Endothelial cell of umbilical vein (primary cell): ENCODE measurements around the gene ADGRG1. TPM values are rescaled to one million over a fixed set of nuclear protein-coding genes. Genes with fewer than 3 reads are reported as not detected.

Experiments
- BruUV-seq: library from RNA; stranded (reverse); fragments of 400-500 nt; replicated peaks from 2 replicates; lab custom pipeline; 2021; lab: Mats Ljungman, UMichigan
- CTCF ChIA-PET: fragments of 300-600, 350-600 bp; sonication (Branson Sonifier 250); formaldehyde crosslinking; loops from one replicate; lab custom pipeline; 2021; ENCODE audit warnings: antibody characterized with exemption, inconsistent platforms; lab: Charles Lee
- POLR2A ChIA-PET: fragments of 300-600, 350-600 bp; sonication (Branson Sonifier 250); formaldehyde crosslinking; loops from one replicate; lab custom pipeline; 2021; ENCODE audit warnings: antibody characterized with exemption, inconsistent platforms; lab: Charles Lee
- DNase-seq: peaks from one replicate; pipeline ENCODE4 v3.0.0-alpha.2; 2011; ENCODE audit warnings: low read depth, low spot score
- FAIRE-seq: peaks from 2 replicates; lab custom pipeline; 2011; peaks lifted over from hg19 to GRCh38; lab: Jason Lieb, UNC
- H2AFZ ChIP-seq: 2 replicates; pipeline ENCODE4 v1.6.0; 2012; ENCODE audit warnings: low read depth, low read length, control low read depth, inconsistent platforms
- H3K27ac ChIP-seq: 2 replicates; pipeline ENCODE4 v1.5.1; 2011; ENCODE audit warnings: low read depth, mild to moderate bottlenecking, control low read depth, low read length, moderate library complexity; ENCODE audit not compliant: insufficient read depth
- H3K27me3 ChIP-seq, 2 experiments: 2 replicates each; pipeline versions ENCODE4 v1.6.0 to v1.6.1; 2011; ENCODE audit warnings: low read length in 2 of 2, mixed read lengths in 1 of 2; ENCODE audit not compliant: control insufficient read depth in 2 of 2, insufficient read depth in 2 of 2
- H3K36me3 ChIP-seq, 2 experiments: 2 replicates in 1 of 2; 3 replicates in 1 of 2; pipeline ENCODE4 v1.5.1; 2011; ENCODE audit warnings: low read length in 2 of 2, mild to moderate bottlenecking in 1 of 2, moderate library complexity in 1 of 2; ENCODE audit not compliant: control insufficient read depth in 2 of 2, insufficient read depth in 2 of 2; ENCODE audit errors: extremely low read depth in 1 of 2
- H3K4me1 ChIP-seq: 3 replicates; pipeline ENCODE4 v1.5.1; 2011; ENCODE audit warnings: mild to moderate bottlenecking, low read length; ENCODE audit not compliant: control insufficient read depth, insufficient read depth; ENCODE audit errors: extremely low read depth
- H3K4me2 ChIP-seq: 2 replicates; pipeline ENCODE4 v1.6.1; 2011; ENCODE audit warnings: low read length, control low read depth, mixed read lengths; ENCODE audit not compliant: insufficient read depth
- H3K4me3 ChIP-seq, 3 experiments: fragments of 200-600 bp in 1 of 3; sonication (generic), shearing (Covaris generic) in 1 of 3; replicated peaks in 1 of 3; 2 replicates each; pipeline ENCODE4 v1.5.1; 2011 to 2016; ENCODE audit warnings: control low read depth in 3 of 3, low read length in 3 of 3, mild to moderate bottlenecking in 2 of 3, inconsistent platforms in 1 of 3, low read depth in 1 of 3, moderate library complexity in 1 of 3; ENCODE audit not compliant: insufficient read depth in 1 of 3
- H3K79me2 ChIP-seq: 2 replicates; pipeline ENCODE4 v1.6.0; 2012; ENCODE audit warnings: low read length, inconsistent platforms; ENCODE audit not compliant: control insufficient read depth, insufficient read depth
- H3K9ac ChIP-seq: replicated peaks from 2 replicates; pipeline ENCODE3; 2011; ENCODE audit warnings: low read length, control low read depth; ENCODE audit not compliant: insufficient read depth; ENCODE audit errors: extremely low read depth
- H3K9me1 ChIP-seq: replicated peaks from 3 replicates; pipeline ENCODE4 v1.6.0; 2011; ENCODE audit warnings: mild to moderate bottlenecking, low read length; ENCODE audit not compliant: control insufficient read depth, insufficient read depth; ENCODE audit errors: extremely low read depth
- H3K9me3 ChIP-seq: replicated peaks from 2 replicates; pipeline ENCODE4 v1.5.1; 2012; ENCODE audit warnings: low read length, inconsistent platforms; ENCODE audit not compliant: control insufficient read depth, insufficient read depth
- H4K20me1 ChIP-seq: replicated peaks from 2 replicates; pipeline ENCODE3; 2011; ENCODE audit warnings: mild to moderate bottlenecking, low read length; ENCODE audit not compliant: control insufficient read depth, insufficient read depth; ENCODE audit errors: extremely low read depth
- CTCF ChIP-seq, 2 donors: IDR thresholded peaks; 1 replicate in 1 of 2; 2 replicates in 1 of 2; pipeline ENCODE4 v1.5.1; 2011; ENCODE audit warnings: low read length in 2 of 2, mild to moderate bottlenecking in 2 of 2, moderate library complexity in 2 of 2, control low read depth in 1 of 2, inconsistent platforms in 1 of 2, low read depth in 1 of 2; ENCODE audit not compliant: insufficient read depth in 1 of 2; ENCODE audit errors: extremely low read depth in 1 of 2
- EZH2 ChIP-seq: IDR thresholded peaks from 2 replicates; pipeline ENCODE4 v1.6.1; 2012; ENCODE audit warnings: borderline replicate concordance, low read depth, mild to moderate bottlenecking, moderate library complexity, low read length, inconsistent platforms; ENCODE audit not compliant: severe bottlenecking
- FOS ChIP-seq: IDR thresholded peaks from 2 replicates; pipeline ENCODE4 v1.6.1; 2011; ENCODE audit warnings: mild to moderate bottlenecking, low read length, moderate library complexity, borderline replicate concordance; ENCODE audit not compliant: insufficient read depth
- GATA2 ChIP-seq: IDR thresholded peaks from 2 replicates; pipeline ENCODE4 v1.7.0; 2011; ENCODE audit warnings: low read depth, mild to moderate bottlenecking, moderate library complexity, mixed read lengths, low read length; ENCODE audit not compliant: insufficient read length, insufficient read depth
- JUN ChIP-seq: IDR thresholded peaks from 2 replicates; pipeline ENCODE4 v1.6.1; 2011; ENCODE audit warnings: borderline replicate concordance, low read depth; ENCODE audit not compliant: insufficient read length, insufficient read depth
- MAX ChIP-seq: IDR thresholded peaks from 2 replicates; pipeline ENCODE4 v1.6.1; 2011; ENCODE audit not compliant: insufficient read depth, insufficient read length
- MYC ChIP-seq: IDR thresholded peaks from one replicate; pipeline ENCODE4 v1.6.1; 2011; ENCODE audit warnings: mild to moderate bottlenecking, low read depth, low read length
- POLR2A ChIP-seq: IDR thresholded peaks from 2 replicates; pipeline ENCODE4 v1.6.1; 2012; ENCODE audit warnings: low read depth, mild to moderate bottlenecking, control low read depth, low read length
- POLR2AphosphoS5 ChIP-seq: IDR thresholded peaks from 2 replicates; pipeline ENCODE4 v1.6.1; 2012; ENCODE audit warnings: low read depth, mild to moderate bottlenecking, control low read depth, low read length, moderate library complexity; ENCODE audit not compliant: insufficient read depth
- dilution Hi-C: fragments of 300-500 bp; cut with MboI; formaldehyde crosslinking; loops from one replicate; pipeline ENCODE4 v1.15.0; 2019; ENCODE audit warnings: low sequenced_read_pairs; ENCODE audit not compliant: extremely low pct_ligation_motif_present
- intact Hi-C: fragments of 100-400 bp; cut with micrococcal nuclease; formaldehyde crosslinking; loops from one replicate; pipeline ENCODE4 v1.10.0; 2022
- polyA plus RNA-seq, 4 experiments: library from polyadenylated mRNA; depleted of rRNA in 3 of 4; stranded (reverse) in 3 of 4; unstranded in 1 of 4; fragments of >200 nt; gene quantifications; 2 replicates each; pipeline versions ENCODE4 v1.2.1 to v1.2.3, GENCODE V29; 2011 to 2012; ENCODE audit warnings: missing spikeins in 1 of 4
- total RNA-seq: library from RNA; stranded (reverse); gene quantifications from 2 replicates; pipeline ENCODE4 v1.2.3, GENCODE V29; 2021

ADGRG1 gene
- total and polyA plus RNA-seq, 2 donors (not counting 3 experiments of a cell fraction or from before 2014, with no cell fraction given): 45.6 to 92.5 TPM

DNA sequence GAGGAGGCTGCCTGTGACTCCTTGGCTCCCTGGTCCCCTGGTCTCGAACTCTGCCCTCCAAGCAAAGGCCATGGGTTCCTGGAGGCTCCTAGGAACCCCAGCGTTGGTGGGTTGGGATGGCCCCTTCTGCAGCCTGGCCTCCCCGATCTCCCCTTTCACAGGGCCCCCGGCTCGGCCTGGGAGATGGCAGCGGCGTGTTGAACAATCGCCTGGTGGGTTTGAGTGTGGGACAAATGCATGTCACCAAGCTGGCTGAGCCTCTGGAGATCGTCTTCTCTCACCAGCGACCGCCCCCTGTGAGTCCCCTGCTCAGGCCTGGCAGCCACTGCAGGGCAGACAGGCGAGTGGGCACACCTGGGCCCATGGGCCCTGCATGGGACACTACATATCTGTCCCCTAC, 50.6 kb downstream of the ADGRG1 start:
- BruUV-seq: no TSS peak
- Histone ChIP-seq H3K27me3 (peaks cover 0 to 2% of the 10 kb centered on the region in 2 experiments), H3K9me3 (no peaks in the 10 kb centered on the region), H3K36me3 (no peaks in the 10 kb centered on the region), H3K79me2 (no peaks in the 10 kb centered on the region), H3K27ac (no peak overlapping the region), H3K4me3 (no peak overlapping the region), H3K9ac (no peak overlapping the region), H2AFZ (no peak overlapping the region), H3K4me2 (no peak overlapping the region), H3K9me1 (no peaks in the 10 kb centered on the region), H4K20me1 (no peaks in the 10 kb centered on the region), H3K4me1 (peaks cover 7% of the 10 kb centered on the region)
- no peak for DNase-seq
- ChIA-PET CTCF (no interaction called here), POLR2A (no interaction called here)
- dilution Hi-C loops: no loop called here
- FAIRE-seq: no peak
- TF ChIP-seq EZH2 (no peak), POLR2A (no peak), POLR2AphosphoS5 (no peak), FOS (no peak), MYC (no peak)
- intact Hi-C loops: no loop called here

DNA sequence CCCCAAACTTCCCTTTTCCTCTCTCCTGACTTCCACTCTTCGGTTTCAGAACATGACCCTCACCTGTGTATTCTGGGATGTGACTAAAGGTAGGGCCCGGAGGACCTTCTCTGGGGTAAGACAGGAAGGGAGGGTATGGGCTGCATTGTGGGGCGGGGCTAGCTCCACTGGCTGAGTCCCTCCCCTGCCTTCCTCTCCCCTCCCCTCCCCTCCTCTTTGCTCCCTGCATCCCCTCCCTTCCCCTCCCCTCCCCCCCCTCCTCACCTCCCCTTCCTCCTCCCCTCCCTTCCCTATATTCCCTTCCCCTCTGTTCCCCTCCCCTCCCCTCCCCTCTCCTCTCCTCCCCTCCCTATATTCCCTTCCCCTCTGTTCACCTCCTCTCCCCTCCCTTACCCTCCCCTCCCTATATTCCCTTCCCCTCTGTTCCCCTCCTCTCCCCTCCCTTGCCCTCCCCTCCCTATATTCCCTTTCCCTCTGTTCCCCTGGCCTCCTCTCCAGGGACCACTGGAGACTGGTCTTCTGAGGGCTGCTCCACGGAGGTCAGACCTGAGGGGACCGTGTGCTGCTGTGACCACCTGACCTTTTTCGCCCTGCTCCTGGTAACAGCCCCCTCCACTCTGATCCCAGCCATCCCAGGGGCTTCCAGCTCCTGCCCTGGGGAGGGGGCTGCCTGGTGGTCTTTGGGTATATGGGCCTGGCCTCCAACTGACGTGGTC, 51.5 kb downstream of the ADGRG1 start:
- BruUV-seq: no TSS peak
- POLR2A ChIA-PET: no interaction called here
- H3K9me1 ChIP-seq: no peaks in the 10 kb centered on the region
- H2AFZ ChIP-seq: no peak overlapping the region
- H4K20me1 ChIP-seq: no peaks in the 10 kb centered on the region
- no peak overlapping the region for H3K4me2 ChIP-seq
- H3K4me3 ChIP-seq: no peak overlapping the region
- no peak overlapping the region for H3K27ac ChIP-seq
- CTCF ChIA-PET: no interaction called here
- intact Hi-C loops: no loop called here
- FAIRE-seq (no peak), DNase-seq (no peak)
- no peaks in the 10 kb centered on the region for H3K36me3 ChIP-seq
- TF ChIP-seq CTCF (IDR thresholded peaks at IDR 0.05; ENCODE audit: extremely low read depth in 1 of 2, insufficient read depth in 1 of 2, low read depth in 1 of 2, low read length in 2 of 2) (no peak), EZH2 (no peak), MYC (no peak), GATA2 (no peak), JUN (no peak), POLR2AphosphoS5 (no peak), FOS (no peak), POLR2A (no peak), MAX (no peak)
- no peaks in the 10 kb centered on the region for H3K79me2 ChIP-seq
- no peak overlapping the region for H3K9ac ChIP-seq
- dilution Hi-C loops: no loop called here
- H3K27me3 ChIP-seq: no peaks in the 10 kb centered on the region
- H3K4me1 ChIP-seq: peaks cover 7% of the 10 kb centered on the region
- H3K9me3 ChIP-seq: no peaks in the 10 kb centered on the region
